ENCODE results near the gene MAGI2.

Gene MAGI2

DNA sequence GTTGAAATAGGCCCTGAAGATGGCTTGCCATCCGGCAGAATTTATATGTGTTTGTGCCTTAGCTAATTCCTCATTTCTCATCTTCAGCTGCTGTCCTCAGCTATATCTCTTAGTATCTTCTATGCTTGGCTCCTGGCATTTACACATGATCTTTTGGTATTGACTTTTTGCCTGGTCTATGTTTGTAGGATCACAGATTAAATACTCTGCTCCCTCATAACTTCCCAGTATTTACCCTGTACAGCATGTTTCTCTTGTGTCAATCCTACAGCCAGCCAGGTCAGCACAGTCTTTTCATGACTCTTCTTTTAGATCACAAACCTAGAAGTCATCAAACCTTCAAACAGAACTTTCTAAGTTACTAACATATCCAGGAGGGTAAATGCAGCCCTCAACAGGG lies 743.8 kb downstream of the MAGI2 start:
- no peak for DNase-seq (ENCODE audit: low read depth, low spot score)
- no peak overlapping the region for H3K27ac ChIP-seq

DNA sequence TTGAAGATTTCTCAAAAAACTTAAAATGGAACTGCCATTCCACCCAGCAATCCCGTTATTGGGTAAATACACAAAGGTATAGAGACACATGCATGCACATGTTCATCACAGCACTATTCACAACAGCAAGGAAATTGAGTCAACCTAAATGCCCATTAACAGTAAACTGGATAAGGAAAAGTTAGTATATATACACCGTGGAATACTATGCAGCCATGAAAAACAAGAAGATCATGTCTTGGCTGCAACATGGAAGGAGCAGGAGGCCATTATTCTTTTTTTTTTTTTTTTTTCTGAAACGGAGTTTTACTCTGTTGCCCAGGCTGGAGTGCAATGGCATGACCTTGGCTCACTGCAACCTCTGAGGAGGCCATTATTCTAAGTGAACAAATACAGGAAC lies 749.0 kb downstream of the MAGI2 start:
- no peak for DNase-seq (ENCODE audit: low read depth, low spot score)
- H3K27ac ChIP-seq: no peak overlapping the region

DNA sequence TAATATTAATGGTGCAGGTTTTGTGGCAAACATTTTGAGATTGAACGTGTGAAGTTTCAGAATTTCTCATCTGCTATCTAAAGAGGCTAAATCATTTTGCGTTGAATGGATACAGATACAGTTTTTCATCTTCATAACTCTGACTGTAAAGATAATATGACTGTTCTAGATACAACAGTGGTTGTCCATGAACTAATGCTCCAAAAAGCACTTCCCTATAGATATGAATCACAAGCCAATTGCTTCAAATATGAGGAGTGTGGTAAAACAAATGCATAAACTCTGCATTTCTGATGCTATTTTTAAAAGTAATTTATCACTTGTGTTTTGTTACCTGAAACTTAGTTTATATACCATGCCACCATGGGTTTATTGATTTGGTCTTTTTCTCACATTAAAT lies 750.1 kb downstream of the MAGI2 start:
- no peak overlapping the region for H3K27ac ChIP-seq
- DNase-seq (ENCODE audit: low read depth, low spot score): no peak

DNA sequence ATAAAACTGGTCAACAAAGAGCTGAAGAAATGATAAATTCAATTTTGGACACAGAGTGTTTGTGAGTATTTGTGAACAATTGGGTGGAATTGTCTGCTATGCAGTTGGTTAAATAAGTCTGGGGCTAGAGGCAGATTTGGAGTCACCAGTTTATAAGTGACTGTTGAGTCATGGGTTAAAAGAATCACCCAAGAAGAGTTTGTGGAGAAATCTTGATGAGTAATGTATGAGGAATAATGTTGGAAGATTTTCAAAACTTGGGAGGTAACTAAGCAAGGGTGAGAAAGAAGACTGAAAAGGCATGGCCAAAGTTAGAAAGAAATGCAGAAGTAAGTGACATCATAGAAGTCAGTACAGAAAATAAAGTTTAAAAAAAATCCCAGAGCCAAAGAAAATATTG lies 750.7 kb downstream of the MAGI2 start:
- DNase-seq (ENCODE audit: low read depth, low spot score): peak; percentile 55
- no peak overlapping the region for H3K27ac ChIP-seq

DNA sequence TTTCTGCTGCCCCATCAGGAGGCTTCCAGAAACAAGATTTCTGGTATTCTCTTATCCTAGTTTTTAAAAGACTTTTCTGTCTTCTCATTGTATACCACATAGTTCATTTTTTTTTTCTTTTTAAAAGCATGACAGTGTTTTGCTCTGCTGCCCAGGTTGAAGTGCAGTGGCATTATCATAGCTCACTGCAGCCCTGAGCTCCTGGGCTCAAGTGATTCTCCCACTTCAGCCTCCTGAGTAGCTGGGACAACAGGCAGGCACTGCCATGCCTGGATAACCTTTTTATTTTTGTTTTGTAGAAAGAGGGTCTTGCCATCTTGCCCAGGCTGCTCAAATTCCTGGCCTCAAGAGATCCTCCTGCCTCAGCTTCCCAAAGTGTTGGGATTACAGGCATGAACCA lies 757.6 kb downstream of the MAGI2 start:
- no peak overlapping the region for H3K27ac ChIP-seq
- no peak for DNase-seq (ENCODE audit: low read depth, low spot score)

DNA sequence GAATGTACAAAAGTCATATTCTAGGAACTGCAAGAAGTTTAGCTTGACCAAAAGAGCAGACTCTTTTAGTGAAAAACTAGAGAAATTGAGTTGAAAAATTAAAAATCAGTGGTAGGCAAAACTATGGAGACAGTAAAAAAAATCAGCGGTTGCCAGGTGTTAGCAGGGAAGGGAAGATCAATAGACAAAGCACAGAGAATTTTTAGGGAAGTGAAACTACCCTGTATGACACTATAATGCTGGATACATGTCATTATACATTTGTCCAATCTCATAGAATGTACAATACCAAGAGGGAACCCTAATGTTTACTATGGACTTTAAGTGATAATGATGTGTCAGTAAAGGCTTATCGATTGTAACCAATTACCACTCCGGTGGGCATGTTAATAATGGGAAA lies 761.9 kb downstream of the MAGI2 start:
- DNase-seq (ENCODE audit: low read depth, low spot score): no peak
- H3K27ac ChIP-seq: no peak overlapping the region

DNA sequence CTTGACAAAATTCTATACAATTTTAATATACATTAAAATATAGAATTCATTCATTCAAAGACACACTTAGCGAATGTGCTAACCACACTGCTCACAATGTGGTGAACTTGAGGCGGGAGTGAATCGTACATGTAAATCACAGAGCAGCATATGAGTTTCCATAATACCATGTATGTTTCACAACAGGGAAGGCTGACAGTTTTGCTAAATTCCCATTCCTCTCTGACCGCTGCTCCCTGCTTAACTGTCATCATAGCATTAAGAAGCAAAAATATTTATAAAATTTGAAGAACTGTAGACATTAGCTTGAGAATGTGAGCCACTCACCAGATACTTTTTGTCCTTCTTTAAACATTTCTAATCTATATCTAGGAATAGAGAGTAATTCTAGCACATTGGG lies 763.3 kb downstream of the MAGI2 start:
- H3K27ac ChIP-seq: no peak overlapping the region
- DNase-seq (ENCODE audit: low read depth, low spot score): no peak

DNA sequence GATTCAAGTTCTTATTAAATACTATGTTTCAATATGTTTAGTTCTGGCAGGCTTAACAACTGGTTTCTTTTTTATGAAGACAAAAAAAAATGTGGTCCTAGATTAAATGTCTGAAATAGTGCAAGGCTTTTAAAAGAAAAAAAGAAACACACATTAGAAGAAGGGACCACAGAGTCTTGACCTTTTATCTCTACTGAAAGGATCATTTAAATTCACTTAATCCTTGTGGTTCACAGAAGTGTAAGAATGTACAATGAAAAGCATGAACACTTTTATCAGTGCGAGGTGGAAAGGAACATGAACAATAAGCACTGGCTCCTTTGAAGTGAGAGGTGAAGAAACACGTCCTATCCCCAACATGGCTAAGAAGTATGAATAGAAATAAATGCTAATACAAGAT lies 765.1 kb downstream of the MAGI2 start:
- H3K27ac ChIP-seq: no peak overlapping the region
- no peak for DNase-seq (ENCODE audit: low read depth, low spot score)

DNA sequence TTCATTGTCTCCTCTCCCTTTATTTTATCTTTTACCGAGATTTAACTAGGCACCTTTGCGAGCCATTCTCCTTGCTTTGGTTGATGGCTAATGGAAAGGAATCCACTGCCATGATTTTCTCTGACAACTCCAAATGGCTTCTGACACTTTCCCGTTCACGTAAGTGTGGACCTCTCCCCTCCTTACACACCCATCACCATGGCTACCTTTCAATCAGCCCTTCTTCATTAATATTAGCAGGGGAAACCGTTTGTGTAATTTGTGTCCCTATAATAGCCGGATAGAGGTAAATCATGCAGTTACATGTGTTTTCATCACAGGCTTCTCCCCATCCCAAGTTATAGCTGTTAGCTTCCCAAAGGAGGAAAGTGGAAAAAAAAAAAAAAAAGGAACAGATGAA lies 767.3 kb downstream of the MAGI2 start:
- H3K27ac ChIP-seq: no peak overlapping the region
- no peak for DNase-seq (ENCODE audit: low read depth, low spot score)

DNA sequence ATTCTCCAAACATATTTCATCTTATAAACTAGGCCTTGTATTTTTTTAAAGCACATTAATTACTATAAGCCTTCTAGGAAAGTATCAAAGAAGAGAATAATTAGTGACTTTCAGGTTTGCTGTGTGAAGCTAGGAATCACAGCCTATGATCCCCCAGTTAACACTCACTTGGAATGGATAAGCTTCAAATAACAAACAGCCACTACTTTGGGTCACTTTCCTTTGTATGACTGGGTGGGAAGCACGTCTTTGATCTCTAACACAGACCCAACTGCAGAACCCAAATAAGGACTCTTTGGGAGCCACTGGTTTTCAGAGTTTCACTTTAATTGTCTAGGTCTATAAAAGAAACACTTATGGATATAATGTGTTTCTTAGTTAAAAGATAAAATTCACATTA lies 769.3 kb downstream of the MAGI2 start:
- no peak for DNase-seq (ENCODE audit: low read depth, low spot score)
- no peak overlapping the region for H3K27ac ChIP-seq

DNA sequence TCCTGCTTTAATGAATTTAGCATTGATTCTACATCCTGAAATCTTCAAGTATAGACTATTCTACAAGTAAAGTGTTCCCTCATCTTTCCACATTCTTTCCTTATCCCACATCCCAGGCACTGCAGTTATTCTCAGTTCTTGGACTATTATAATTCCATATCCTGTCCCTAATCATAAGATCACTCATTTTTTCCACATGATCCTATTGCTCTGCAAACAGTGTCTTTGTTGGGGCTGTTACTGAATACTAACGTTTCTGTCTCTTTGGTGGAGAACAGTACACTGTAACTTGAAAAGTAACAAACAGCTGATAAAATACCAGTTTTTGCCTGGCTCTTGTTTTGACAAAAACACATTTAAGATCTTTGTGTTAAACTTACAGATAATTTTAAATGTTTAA lies 769.9 kb downstream of the MAGI2 start:
- no peak overlapping the region for H3K27ac ChIP-seq
- DNase-seq (ENCODE audit: low read depth, low spot score): no peak

DNA sequence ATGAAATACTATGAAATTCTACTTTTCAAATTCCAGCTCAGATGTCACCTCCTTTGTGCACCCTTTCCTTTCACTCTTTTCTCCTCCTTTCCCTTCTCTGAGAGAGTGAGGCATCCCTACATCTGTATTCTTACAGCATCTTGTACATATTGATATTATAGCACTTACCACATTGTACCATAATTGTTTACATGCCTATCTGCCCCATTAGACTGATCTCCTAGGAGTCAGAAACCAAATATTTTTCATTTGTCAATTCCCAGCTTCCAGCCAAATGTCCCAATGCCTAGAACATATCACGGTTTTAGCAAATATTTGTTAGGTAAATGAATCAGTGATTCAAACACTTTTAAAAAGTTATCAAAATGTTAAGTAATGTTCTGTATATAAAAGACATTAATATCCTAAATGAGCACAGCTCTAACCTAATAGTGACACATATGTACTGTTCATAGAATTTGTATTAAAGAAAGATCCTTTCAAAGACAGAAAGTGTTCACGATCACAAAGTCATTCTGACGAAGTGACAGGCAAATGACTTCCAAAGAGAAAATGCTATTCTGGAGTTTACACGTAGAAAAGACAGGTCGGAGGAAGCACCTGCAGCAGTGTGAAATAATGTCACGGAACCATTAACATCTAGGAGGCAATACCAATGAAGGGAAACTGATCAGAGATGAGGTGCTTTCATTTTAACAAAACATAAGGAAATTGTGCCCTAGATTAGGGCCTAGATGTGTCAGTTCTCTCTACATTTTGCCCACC lies 774.2 kb downstream of the MAGI2 start:
- H3K27ac ChIP-seq: no peak overlapping the region
- no peak for DNase-seq (ENCODE audit: low read depth, low spot score)

DNA sequence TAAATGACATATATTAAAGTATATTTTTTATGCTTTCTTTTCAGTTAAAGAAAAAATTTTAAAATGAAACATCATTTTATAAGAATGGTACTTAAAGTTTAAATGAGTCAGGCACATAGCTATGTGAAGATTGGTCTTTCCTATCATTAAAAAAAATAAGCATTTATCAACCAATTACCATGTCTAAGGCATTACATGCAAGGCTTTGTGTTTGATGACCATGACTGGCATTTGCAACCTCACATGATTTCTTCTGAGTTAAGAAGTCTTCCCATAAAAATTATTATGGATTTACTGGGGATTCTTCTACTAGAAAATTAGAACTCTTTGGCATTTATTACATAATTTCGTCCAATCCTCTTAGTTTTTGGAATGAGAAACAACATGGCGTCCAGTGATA lies 776.1 kb downstream of the MAGI2 start:
- DNase-seq (ENCODE audit: low read depth, low spot score): no peak
- H3K27ac ChIP-seq: no peak overlapping the region

DNA sequence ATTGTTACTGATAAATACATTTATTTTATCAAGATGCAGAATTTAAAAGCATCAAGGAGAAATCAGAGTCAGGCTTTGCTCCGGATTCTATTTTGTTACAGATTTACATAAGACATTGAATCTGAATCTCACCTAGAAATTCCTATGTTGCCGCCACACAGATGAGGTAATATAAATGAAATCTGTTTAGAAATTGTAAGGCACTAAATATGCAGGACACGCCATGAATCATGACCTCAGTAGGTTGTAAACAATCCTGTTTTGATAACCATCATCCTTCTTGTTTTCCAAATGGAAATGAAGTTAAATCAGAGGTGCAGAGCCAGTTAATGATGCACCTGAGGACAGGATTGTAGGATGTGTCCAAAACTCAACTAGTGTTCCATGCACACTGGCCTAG lies 778.0 kb downstream of the MAGI2 start:
- H3K27ac ChIP-seq: no peak overlapping the region
- DNase-seq (ENCODE audit: low read depth, low spot score): no peak

DNA sequence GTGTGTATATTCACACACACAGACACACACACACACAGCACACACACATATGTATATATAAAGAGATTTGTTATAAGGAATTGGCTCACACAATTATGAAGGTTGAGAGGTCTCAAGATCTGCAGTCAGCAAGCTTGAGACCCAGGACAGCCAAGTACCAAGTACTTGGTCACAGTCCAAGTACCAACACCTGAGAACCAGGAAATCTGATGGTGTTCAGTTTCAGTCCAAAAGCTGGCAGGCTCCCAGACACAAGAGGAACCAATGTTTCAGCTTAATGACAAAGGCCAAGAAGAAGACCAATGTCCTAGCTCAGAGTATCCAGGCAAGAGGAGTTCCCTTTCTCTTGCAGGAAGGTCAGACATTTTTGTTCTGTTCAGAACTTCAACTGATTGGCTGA lies 780.2 kb downstream of the MAGI2 start:
- no peak overlapping the region for H3K27ac ChIP-seq
- DNase-seq (ENCODE audit: low read depth, low spot score): no peak

DNA sequence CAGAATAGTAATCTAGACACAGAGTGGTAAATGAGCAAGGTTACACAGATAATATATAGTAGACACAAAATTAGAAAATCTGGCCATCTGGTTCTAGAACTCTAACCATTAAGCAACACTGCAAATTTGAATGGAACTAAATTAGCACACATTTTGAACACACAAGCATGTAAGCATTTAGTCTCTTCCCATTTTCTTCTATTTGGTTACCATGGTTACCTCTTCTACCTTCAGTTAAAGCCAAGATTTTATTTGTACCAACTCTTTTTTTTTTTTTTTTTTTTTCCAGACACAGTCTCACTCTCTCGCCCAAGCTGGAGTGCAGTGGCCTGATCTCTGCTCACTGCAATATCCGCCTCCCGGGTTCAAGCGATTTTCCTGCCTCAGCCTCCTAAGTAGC lies 790.5 kb downstream of the MAGI2 start:
- no peak overlapping the region for H3K27ac ChIP-seq
- DNase-seq (ENCODE audit: low read depth, low spot score): no peak

DNA sequence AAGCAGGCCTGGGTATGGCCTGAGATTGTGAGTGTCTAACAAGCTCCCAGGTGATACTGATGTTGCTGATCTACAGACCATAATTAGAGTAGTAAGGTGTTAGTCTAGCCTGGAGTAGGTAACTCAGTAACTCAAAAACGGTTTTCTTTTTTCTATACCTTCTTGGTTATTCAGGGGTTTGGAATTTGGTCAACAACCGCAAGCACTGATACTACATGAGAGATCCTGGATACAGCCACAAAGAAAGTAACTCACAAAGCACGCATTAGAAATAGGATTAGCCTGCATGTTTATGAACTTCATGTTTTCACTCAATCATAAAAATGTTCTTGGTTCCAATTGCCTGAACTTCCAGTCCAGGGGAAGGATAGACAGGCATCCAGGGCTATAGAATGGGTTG lies 803.5 kb downstream of the MAGI2 start:
- no peak for DNase-seq (ENCODE audit: low read depth, low spot score)
- H3K27ac ChIP-seq: no peak overlapping the region

DNA sequence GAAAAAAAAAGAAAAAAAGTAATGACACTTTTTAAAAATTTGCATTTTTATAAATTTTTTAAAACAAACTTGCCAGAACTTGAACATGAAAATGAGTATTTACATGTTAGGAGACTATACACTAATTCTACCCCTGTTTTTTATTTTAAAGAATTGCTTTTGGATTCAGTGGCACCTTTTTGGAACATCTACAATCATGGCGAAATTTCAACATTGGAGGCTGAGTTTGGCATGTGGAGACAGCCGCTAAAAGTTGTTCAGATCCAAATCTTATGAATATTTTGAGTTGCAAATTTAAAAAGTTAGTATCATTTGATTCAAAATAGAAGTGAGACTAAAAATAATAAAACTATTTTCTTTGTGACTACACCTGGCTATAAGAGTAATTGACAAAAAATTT lies 804.2 kb downstream of the MAGI2 start:
- H3K27ac ChIP-seq: no peak overlapping the region
- DNase-seq (ENCODE audit: low read depth, low spot score): no peak

DNA sequence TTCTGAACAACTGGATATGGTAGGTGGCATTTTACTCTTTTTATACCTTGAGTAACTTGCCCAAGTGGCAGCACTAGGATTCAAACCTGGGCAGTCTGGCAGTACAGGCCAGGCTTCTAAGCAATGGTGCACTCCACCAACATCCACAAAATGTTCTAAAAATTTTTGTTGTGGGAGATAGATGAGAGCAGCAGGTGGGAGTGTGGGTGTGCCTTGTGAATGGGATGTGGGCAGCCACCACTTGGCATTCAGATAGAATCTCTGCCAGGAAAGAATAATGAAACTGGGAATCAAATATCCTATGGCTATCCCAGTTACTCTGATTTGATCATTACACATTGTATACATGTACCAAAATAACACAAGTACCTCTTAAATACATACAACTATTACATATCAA lies 810.7 kb downstream of the MAGI2 start:
- no peak overlapping the region for H3K27ac ChIP-seq
- DNase-seq (ENCODE audit: low read depth, low spot score): no peak

DNA sequence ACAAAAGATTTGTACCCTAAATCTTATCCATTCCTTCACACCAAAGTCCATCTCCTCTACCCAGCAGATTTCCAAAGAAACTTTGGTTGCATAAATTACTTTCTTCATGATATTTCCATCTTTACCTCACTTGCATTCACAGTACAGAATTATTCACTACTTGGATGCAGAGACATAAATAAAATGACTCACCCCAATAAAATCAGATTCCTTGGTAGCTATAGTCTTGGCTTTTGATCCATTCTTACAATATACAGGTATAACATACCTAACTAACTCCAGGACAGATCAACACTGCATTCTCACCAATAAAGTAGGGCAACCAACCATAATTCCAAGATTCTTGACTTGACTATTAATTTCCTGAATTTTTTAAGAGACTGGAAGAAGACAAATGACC lies 815.1 kb downstream of the MAGI2 start:
- no peak overlapping the region for H3K27ac ChIP-seq
- no peak for DNase-seq (ENCODE audit: low read depth, low spot score)

DNA sequence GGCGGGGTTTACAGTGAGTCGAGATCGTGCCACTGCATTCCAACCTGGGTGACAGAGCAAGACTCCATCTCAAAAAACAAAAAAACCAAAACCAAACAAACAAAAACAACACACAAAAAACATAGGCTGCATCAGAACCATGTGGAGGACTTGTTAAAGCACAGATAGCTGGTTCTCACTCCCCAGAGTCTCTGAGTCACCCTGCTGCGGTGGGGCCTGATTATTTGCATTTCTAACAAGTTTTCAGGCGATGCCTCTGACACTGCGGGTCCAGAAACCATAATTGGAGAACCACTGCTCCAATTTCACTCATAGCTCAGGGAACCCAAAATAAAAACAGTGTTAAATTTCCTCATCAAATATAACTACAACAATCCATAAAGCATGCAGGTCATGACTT lies 816.7 kb downstream of the MAGI2 start:
- no peak for DNase-seq (ENCODE audit: low read depth, low spot score)
- no peak overlapping the region for H3K27ac ChIP-seq

DNA sequence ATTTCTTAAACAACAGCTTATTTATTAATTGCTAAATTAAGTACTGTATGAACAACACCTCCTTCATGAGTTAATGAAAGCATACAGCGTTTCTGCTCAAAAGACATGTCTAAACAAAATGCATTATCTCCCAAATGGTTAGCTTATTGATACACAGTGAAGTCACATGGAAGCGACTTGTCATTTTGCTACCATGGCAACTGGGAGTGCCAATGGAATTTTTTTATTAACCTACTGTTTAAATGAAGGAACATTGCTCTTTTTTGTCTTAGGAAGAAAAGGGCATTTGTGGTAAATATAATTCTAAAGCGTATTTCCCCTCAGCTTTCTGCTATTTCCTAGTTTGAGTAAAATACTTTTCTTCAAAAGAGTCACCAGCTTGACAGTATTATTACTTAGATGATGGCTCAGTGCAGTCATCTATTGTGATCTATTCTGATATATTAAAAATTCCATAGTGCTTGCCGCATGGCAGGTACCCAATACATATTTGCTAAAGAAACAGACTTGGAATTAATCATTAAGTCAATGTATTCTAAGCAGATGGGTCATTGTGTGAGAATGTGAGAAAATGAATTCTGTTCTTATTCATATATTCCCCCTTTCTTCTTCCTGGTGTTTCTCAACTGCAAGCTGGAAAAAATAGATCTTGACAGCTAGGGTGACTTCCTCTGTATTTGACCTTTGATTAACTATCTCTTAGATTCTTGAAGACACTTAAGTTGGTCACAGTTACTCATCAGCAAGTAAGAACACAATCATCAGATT lies 818.3 kb downstream of the MAGI2 start:
- no peak overlapping the region for H3K27ac ChIP-seq
- no peak for DNase-seq (ENCODE audit: low read depth, low spot score)

All from epithelial cell of prostate (primary cell).